Esophagus muscularis mucosa (tissue), 4 donors: ENCODE data around the gene FALEC. TPM values are rescaled to one million over a fixed set of nuclear protein-coding genes. Genes with fewer than 3 reads are reported as not detected.
A peak's percentile ranks its signal among the peaks of the same experiment; 100 is the strongest.

ENCODE experiments used
- DNase-seq: peaks from one replicate; pipeline ENCODE4 v3.0.0-alpha.2; 2017; ENCODE audit errors: extremely low spot score
- H3K27ac ChIP-seq, 4 donors: fragments of 200-600 bp; sonication (generic); replicated peaks in 1 of 4; 1 replicate in 3 of 4; 2 replicates in 1 of 4; pipeline ENCODE4 v1.5.1; 2016 to 2019; ENCODE audit warnings: mild to moderate bottlenecking in 1 of 4
- H3K27me3 ChIP-seq, 4 donors: fragments of 200-600 bp; sonication (generic); one replicate each; pipeline versions ENCODE4 v1.5.1 to v1.6.0; 2016 to 2019
- H3K36me3 ChIP-seq, 4 donors: fragments of 200-600 bp; sonication (generic); one replicate each; pipeline ENCODE4 v1.5.1; 2016 to 2019
- H3K4me1 ChIP-seq, 4 donors: fragments of 200-600 bp; sonication (generic); one replicate each; pipeline ENCODE4 v1.5.1; 2016 to 2019
- H3K4me3 ChIP-seq, 4 donors: fragments of 200-600 bp; sonication (generic); 1 replicate in 2 of 4; 2 replicates in 2 of 4; pipeline ENCODE4 v1.5.1; 2016 to 2019; ENCODE audit warnings: mild to moderate bottlenecking in 4 of 4, moderate library complexity in 1 of 4
- H3K9me3 ChIP-seq, 4 donors: fragments of 200-600 bp; sonication (generic); 1 replicate in 3 of 4; 2 replicates in 1 of 4; pipeline ENCODE4 v1.5.1; 2016 to 2019
- EP300 ChIP-seq: sonication (generic); formaldehyde crosslinking; IDR thresholded peaks from one replicate; pipeline ENCODE4 v1.6.1; 2017; ENCODE audit warnings: antibody characterized with exemption
- POLR2A ChIP-seq: fragments of 450-650 bp; IDR thresholded peaks from one replicate; pipeline ENCODE4 v1.6.1; 2017; ENCODE audit warnings: antibody characterized with exemption, moderate library complexity, mild to moderate bottlenecking, low read depth
- POLR2AphosphoS5 ChIP-seq, 2 donors: sonication (generic); formaldehyde crosslinking; IDR thresholded peaks; one replicate each; pipeline ENCODE4 v1.6.1; 2017; ENCODE audit warnings: antibody characterized with exemption in 2 of 2
- WGBS: methylation state at CpG from one replicate; pipeline ENCODE4 v1.1.5; 2018; 5-methylcytosine and 5-hydroxymethylcytosine counted together
- intact Hi-C: fragments of 100-400 bp; cut with DNase I; formaldehyde crosslinking; loops from one replicate; pipeline ENCODE4 v1.15.1; 2023
- total RNA-seq, 4 donors: library from RNA; depleted of rRNA; stranded (reverse); fragments of >200 nt; gene quantifications; one replicate each; pipeline versions ENCODE4 v1.1.0 to v1.2.1, GENCODE V29; 2016
- TF ChIP-seq, protein P1 (sequence below), 3 experiments: fragments of 200-600 bp in 2 of 3; fragments of 450-650 bp in 1 of 3; sonication (generic) in 2 of 3; IDR thresholded peaks; one replicate each; pipeline ENCODE4 v1.5.1; 2017 to 2019; ENCODE audit warnings: antibody characterized with exemption in 3 of 3, mild to moderate bottlenecking in 2 of 3, moderate library complexity in 1 of 3

Gene FALEC
- total RNA-seq, 4 donors from 2014 or later, result not detected

DNA sequence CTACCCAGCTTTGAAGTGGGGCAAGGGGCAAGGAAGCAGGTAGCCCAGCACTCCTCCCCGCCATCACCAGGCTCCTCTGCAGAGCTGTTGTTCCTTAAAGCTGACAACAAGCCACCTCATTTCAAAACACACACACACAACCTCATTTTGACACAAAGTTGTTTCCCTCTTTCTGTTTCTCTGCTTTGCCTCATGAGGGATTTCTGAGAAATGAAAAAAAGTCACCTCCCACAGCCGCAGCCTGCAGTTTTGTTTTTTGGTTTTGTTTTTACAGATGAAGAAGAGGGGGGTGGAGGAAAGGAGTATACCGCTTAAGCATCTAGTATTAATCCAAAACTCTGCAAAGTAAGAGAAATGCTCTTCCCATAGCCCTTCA, 51.8 kb downstream of the FALEC start:
- intact Hi-C loops, result no loop called here
- no peaks in the 10 kb centered on the region for H3K27me3 ChIP-seq
- peaks cover 96 to 100% (median 100%) of the 10 kb centered on the region in 4 donors for H3K4me1 ChIP-seq
- H3K27ac ChIP-seq, result peak overlapping the region; percentile 93 to 100 (median 98)
- H3K4me3 ChIP-seq, result peak overlapping the region; percentile 45 to 53 (median 51)
- no peaks in the 10 kb centered on the region for H3K9me3 ChIP-seq
- TF ChIP-seq POLR2A, result no peak
- no peak for TF ChIP-seq POLR2AphosphoS5 (IDR thresholded peaks at IDR 0.05)
- TF ChIP-seq, protein P1, sequence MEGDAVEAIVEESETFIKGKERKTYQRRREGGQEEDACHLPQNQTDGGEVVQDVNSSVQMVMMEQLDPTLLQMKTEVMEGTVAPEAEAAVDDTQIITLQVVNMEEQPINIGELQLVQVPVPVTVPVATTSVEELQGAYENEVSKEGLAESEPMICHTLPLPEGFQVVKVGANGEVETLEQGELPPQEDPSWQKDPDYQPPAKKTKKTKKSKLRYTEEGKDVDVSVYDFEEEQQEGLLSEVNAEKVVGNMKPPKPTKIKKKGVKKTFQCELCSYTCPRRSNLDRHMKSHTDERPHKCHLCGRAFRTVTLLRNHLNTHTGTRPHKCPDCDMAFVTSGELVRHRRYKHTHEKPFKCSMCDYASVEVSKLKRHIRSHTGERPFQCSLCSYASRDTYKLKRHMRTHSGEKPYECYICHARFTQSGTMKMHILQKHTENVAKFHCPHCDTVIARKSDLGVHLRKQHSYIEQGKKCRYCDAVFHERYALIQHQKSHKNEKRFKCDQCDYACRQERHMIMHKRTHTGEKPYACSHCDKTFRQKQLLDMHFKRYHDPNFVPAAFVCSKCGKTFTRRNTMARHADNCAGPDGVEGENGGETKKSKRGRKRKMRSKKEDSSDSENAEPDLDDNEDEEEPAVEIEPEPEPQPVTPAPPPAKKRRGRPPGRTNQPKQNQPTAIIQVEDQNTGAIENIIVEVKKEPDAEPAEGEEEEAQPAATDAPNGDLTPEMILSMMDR (IDR thresholded peaks at IDR 0.05), result no peak
- no peak for TF ChIP-seq EP300
- DNase-seq, result no peak
- peaks cover under 1 to 31% (median 18%) of the 10 kb centered on the region in 4 donors for H3K36me3 ChIP-seq
- 9% methylated on average over 3 of the region's 3 CpGs for WGBS

DNA sequence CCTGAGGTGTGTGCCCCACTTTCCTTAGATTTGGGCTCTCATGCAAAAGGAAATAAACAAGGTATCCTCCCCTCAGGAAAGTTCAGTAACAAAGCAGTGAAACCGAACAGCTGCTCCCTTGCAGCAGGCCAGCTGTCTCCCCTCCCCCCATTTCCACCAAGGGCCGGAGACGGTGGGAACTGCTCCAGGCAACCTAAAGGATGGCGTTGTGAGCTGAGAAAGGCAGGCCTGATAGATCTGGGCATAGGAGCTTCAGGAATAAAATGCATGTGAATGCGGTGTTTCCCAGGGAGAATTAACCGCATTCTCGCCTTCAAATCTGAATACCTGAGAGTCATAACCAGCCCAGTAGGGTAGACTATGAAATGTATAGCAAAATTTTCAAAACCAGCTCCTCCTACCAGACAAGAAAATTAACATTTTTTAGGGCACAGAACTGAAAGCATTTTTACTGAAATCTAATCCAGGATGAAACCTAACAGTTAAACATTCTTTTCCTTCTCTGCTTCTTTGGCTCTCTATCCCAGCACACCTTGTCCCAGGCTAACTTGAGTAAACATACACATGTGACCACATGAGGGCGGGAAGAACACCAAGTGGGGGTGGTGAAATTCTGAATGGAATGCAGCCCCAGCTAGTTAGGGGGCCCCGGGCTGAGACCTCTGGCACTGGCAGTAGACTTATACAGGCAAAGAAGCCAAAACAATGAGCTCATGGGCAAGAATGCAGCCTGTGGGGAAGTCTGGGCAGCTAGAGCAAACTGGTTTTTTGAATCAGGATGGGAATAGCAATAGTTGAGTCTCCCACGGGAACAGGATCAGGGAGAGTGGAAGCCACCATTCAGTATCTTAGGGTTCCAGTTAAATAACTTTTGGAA, 52.4 kb downstream of the FALEC start:
- Histone ChIP-seq H3K27me3 (no peaks in the 10 kb centered on the region), H3K27ac (peak overlapping the region; percentile 93 to 100 (median 98)), H3K9me3 (no peaks in the 10 kb centered on the region), H3K36me3 (peaks cover 7 to 38% (median 24%) of the 10 kb centered on the region in 4 donors), H3K4me1 (peaks cover 96 to 100% (median 100%) of the 10 kb centered on the region in 4 donors), H3K4me3 (peak overlapping the region; percentile 45 to 53 (median 51))
- DNase-seq, result no peak
- TF ChIP-seq, protein P1 (IDR thresholded peaks at IDR 0.05), result no peak
- TF ChIP-seq POLR2A (no peak), POLR2AphosphoS5 (IDR thresholded peaks at IDR 0.05) (peak in 1 of 2 donors; percentile 96), EP300 (peak; percentile 95)
- 1% methylated on average over 10 of the region's 10 CpGs for WGBS
- intact Hi-C loops, result no loop called here

DNA sequence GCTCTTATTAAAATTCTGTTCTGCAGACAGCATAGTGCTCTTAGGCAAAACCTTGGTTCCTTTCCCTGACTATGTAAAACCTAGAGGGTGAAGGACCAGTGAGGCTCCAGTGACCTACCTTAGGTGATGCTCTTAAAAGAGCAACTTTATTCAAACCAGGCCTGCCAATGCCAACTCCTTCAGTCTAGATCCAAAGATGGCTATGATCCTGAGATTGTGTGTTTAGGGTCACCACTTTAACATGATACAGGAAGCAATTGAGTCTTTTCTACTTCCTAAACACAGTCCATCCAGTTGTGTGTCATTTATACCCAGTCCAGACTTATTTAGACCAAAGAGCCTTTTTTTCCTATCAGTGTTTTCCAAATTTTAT, 53.0 kb downstream of the FALEC start:
- peaks cover 13 to 44% (median 30%) of the 10 kb centered on the region in 4 donors for H3K36me3 ChIP-seq
- peaks cover 96 to 100% (median 100%) of the 10 kb centered on the region in 4 donors for H3K4me1 ChIP-seq
- no peak for DNase-seq
- no peaks in the 10 kb centered on the region for H3K9me3 ChIP-seq
- TF ChIP-seq POLR2AphosphoS5 (IDR thresholded peaks at IDR 0.05) (no peak), POLR2A (no peak), EP300 (no peak)
- TF ChIP-seq, protein P1 (IDR thresholded peaks at IDR 0.05), result no peak
- H3K27me3 ChIP-seq, result no peaks in the 10 kb centered on the region
- intact Hi-C loops, result no loop called here
- H3K27ac ChIP-seq, result peak overlapping the region; percentile 93 to 100 (median 98)
- peak overlapping the region; percentile 45 to 53 (median 51) for H3K4me3 ChIP-seq

DNA sequence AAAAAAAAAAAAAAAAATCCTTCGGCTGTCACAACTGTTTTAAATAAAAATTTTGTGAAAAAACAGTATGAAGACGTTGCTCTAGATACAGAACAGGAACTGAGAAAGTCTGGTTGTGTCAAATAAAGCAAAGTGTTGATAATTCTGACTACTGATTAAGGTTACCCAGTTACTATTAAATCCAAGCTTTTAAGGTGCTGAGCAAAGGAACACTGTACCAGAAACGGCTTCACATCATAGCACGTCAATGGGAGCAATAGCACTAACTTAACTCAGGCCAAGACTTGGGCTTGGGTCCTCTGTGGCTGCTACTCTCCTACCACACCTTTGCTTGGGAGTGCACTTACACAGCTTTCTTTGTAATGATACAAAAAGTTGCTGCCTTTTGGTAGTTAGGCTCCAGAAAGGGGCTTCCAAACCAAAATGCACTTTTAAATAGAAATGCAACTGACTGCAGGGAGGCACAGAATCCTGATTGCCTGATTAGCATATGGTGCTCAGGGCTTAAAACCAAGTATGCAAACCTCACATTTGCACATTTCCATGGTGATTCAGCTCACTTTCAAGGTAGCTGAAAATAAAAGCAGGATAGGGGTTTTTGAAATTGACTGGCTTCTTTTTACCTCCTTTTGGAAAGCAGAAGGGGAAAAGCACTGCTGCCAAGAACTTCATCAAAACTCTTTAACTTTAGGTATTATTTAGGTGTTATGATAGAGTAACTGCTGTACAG, 57.5 kb downstream of the FALEC start:
- Histone ChIP-seq H3K4me3 (peak overlapping the region; percentile 64 to 100 (median 88)), H3K4me1 (peaks cover 66 to 80% (median 78%) of the 10 kb centered on the region in 4 donors), H3K27me3 (no peaks in the 10 kb centered on the region), H3K27ac (peak overlapping the region; percentile 93 to 100 (median 98)), H3K36me3 (peaks cover 44 to 89% (median 68%) of the 10 kb centered on the region in 4 donors), H3K9me3 (no peaks in the 10 kb centered on the region)
- WGBS, result 47% methylated on average over 4 of the region's 4 CpGs
- intact Hi-C loops, result no loop called here
- DNase-seq, result no peak
- TF ChIP-seq POLR2AphosphoS5 (IDR thresholded peaks at IDR 0.05), result peak in 1 of 2 donors; percentile 45
- TF ChIP-seq, protein P1 (IDR thresholded peaks at IDR 0.05), result no peak
- TF ChIP-seq POLR2A, result no peak
- no peak for TF ChIP-seq EP300
